Kidney (tissue), 14 donors: Measurements from ENCODE around the gene PRM2. TPM values are rescaled to one million over a fixed set of nuclear protein-coding genes. Genes with fewer than 3 reads are reported as not detected.

Experiments
- DNase-seq, 5 donors: peaks; one replicate each; pipeline ENCODE4 v3.0.0-alpha.2; 2013 to 2020
- FAIRE-seq: peaks from 2 replicates; lab custom pipeline; 2012; peaks lifted over from hg19 to GRCh38; lab: Jason Lieb, UNC
- H3K27ac ChIP-seq, 2 donors: one replicate each; pipeline ENCODE4 v1.7.0; 2013; ENCODE audit warnings: low read depth in 2 of 2, low read length in 2 of 2, inconsistent platforms in 1 of 2
- H3K27me3 ChIP-seq: one replicate; pipeline ENCODE4 v1.7.1; 2013; ENCODE audit warnings: low read length, inconsistent platforms; ENCODE audit not compliant: control insufficient read depth, insufficient read depth
- H3K36me3 ChIP-seq, 3 donors: one replicate each; pipeline versions ENCODE4 v1.7.0 to v1.7.1; 2013; ENCODE audit warnings: low read length in 3 of 3, control low read depth in 1 of 3, inconsistent platforms in 1 of 3; ENCODE audit not compliant: insufficient read depth in 3 of 3, control insufficient read depth in 2 of 3
- H3K4me1 ChIP-seq, 3 donors: one replicate each; pipeline versions ENCODE4 v1.7.0 to v1.7.1; 2013; ENCODE audit warnings: low read length in 3 of 3, inconsistent platforms in 1 of 3, low read depth in 1 of 3; ENCODE audit not compliant: control insufficient read depth in 2 of 3, insufficient read depth in 2 of 3
- H3K4me3 ChIP-seq, 3 donors: one replicate each; pipeline versions ENCODE4 v1.7.0 to v1.8.1; 2013; ENCODE audit warnings: low read length in 3 of 3, control low read depth in 1 of 3, inconsistent platforms in 1 of 3
- H3K9ac ChIP-seq, 3 donors: one replicate each; pipeline versions ENCODE4 v1.7.0 to v1.7.1; 2013; ENCODE audit warnings: low read length in 3 of 3, control low read depth in 1 of 3, inconsistent platforms in 1 of 3
- H3K9me3 ChIP-seq, 3 donors: one replicate each; pipeline versions ENCODE4 v1.7.0 to v1.7.1; 2013; ENCODE audit warnings: low read length in 3 of 3, control low read depth in 1 of 3, inconsistent platforms in 1 of 3; ENCODE audit not compliant: control insufficient read depth in 2 of 3, insufficient read depth in 1 of 3
- intact Hi-C: fragments of 100-400 bp; cut with DNase I; formaldehyde crosslinking; loops from one replicate; pipeline ENCODE4 v1.11.1; 2022
- polyA plus RNA-seq: library from polyadenylated mRNA; stranded (reverse); fragments of 350-450 nt; fragmentation: Illumina TruSeq; extraction: RNeasy Lipid Tissue Mini Kit (QIAGEN cat#74804); gene quantifications from one replicate; pipeline ENCODE4 v1.2.3, GENCODE V29; 2014; ENCODE audit warnings: low read depth, low replicate concordance; ENCODE audit not compliant: insufficient read depth
- total RNA-seq: library from RNA; stranded (reverse); fragmentation: NEBNext Ultra II Directional; extraction: Animal tissue kit (Norgen Biotek cat#: 25700); gene quantifications from one replicate; pipeline ENCODE4 v1.2.1, GENCODE V29; 2021
- TF ChIP-seq, protein P1 (sequence below): IDR thresholded peaks from 3 replicates; pipeline ENCODE4 v1.5.1; 2012; ENCODE audit warnings: mild to moderate bottlenecking, moderate library complexity, borderline replicate concordance; ENCODE audit not compliant: insufficient read depth; ENCODE audit errors: extremely low read depth
- donor health status: control.
- donor health status: control.
- donor health status: control.
- donor health status: control.
- donor health status: control.
- donor health status: DM: yes; HTN: yes; CAD: no.
- donor health status: Normal renal cell carcinoma (clear cell type).

PRM2 gene
- total and polyA plus RNA-seq, 2 donors from 2014 or later: not detected

DNA sequence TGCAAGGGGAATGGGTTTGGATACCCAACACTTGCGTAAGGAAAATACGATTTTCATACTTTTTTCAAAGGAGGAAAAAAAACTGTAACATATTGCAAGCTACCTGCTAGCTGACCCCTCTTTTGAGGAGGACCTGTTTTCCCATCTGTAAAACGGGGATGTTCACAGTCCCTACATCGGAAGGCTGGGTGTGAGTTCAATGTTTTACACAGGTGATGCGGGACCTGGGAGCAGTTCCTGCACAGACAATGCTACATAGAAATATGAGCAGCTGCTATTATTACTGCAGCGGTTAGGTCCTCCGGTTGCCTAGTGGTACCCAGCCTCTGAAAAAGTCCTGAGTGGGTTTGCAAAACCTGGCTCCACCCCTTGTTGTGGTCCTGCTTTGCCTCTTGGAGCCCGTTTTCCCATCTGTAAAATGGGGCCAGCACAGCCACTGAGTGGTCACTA, 23.8 kb downstream of the PRM2 start:
- H3K27ac ChIP-seq: no peak overlapping the region

DNA sequence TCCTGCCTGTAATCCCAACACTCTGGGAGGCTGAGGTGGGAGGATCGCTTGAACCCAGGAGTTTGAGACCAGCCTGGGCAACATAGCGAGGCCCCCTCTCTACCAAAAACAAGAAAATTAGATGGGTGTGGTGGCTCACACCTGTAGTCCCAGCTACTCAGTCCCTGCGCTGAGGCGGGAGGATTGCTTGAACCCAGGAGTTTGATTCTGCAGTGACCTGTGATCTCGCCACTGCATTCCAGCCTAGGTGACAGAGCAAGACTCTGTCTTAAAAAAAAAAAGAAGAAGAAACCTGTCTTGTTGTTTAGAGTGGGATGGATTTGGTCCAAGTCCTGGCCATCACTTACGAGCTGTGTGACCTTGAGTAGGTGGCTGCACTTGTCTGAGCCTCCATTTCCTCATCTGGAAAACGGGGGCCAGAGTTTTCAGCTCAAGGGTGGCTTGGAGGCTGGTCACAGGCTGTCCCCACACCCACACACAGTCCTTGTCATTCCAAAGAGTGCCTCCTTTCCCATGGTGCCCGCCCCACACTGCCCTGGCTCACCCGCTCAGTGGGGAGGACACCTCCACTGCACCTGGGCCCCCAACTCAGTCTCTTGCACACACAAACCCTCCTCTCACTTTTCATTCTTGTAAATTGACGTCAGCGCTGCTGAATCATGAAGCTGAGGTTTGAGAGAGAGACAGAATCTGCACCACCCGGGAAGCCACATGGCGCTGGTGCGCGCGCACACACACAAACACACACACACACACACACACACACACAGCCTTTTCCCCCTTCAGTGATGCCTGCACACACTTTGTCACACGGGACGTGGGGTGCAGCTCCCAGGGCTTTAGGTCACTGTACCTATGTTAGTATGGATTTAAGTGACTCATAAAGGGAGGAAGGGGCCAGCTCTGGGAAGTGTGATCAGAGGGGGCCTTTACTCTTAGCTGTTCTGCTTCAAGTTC, 24.5 kb downstream of the PRM2 start:
- Histone ChIP-seq H3K4me3 (no peak overlapping the region), H3K27me3 (no peaks in the 10 kb centered on the region), H3K4me1 (peaks cover 0 to 13% (median under 1%) of the 10 kb centered on the region in 3 donors), H3K9ac (no peak overlapping the region), H3K9me3 (no peaks in the 10 kb centered on the region), H3K36me3 (no peaks in the 10 kb centered on the region), H3K27ac (no peak overlapping the region)
- intact Hi-C loops: no loop called here
- FAIRE-seq (no peak), DNase-seq (no peak)
- TF ChIP-seq, protein P1, sequence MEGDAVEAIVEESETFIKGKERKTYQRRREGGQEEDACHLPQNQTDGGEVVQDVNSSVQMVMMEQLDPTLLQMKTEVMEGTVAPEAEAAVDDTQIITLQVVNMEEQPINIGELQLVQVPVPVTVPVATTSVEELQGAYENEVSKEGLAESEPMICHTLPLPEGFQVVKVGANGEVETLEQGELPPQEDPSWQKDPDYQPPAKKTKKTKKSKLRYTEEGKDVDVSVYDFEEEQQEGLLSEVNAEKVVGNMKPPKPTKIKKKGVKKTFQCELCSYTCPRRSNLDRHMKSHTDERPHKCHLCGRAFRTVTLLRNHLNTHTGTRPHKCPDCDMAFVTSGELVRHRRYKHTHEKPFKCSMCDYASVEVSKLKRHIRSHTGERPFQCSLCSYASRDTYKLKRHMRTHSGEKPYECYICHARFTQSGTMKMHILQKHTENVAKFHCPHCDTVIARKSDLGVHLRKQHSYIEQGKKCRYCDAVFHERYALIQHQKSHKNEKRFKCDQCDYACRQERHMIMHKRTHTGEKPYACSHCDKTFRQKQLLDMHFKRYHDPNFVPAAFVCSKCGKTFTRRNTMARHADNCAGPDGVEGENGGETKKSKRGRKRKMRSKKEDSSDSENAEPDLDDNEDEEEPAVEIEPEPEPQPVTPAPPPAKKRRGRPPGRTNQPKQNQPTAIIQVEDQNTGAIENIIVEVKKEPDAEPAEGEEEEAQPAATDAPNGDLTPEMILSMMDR: no peak

More for the DNA sequence above, 23.8 kb downstream of the PRM2 start:
- Histone ChIP-seq H3K9ac (no peak overlapping the region), H3K36me3 (no peaks in the 10 kb centered on the region), H3K9me3 (no peaks in the 10 kb centered on the region), H3K4me1 (peaks cover 0 to 18% (median 4%) of the 10 kb centered on the region in 3 donors), H3K27me3 (no peaks in the 10 kb centered on the region), H3K4me3 (no peak overlapping the region)
- TF ChIP-seq, protein P1: no peak
- FAIRE-seq: no peak
- intact Hi-C loops: no loop called here
- DNase-seq: no peak

DNA sequence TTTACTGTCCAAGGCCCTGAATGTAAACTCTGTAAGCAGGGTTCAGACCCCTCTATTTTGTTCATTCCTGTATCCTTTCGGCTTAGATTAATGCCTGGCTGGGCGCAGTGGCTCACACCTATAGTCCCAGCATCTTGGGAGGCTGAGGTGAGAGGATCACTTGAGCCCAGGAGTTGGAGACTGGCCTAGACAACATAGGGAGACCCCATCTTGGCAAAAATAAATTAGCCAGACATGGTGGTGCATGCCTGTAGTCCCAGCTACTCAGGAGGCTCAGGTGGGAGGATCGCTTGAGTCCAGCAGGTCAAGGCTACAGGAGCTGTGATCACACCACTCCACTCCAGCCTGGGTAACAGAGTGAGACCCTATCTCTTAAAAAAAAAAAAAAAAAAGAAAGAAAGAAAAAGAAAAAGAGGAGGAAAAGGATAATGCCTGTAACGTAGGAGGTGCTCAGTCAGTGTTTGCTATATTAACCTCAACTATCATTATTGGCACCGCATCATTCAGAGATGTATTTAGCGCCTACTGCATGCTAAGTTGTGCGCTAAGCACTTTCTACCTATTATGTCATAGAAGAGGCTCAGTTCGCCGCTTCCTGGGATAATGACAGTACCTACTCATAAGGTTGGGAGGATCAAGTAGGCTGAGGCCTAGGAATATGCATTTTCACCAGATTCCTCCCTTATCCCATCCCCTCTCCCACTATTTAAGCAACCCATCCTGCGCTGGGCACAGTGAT, 25.3 kb downstream of the PRM2 start:
- H3K4me3 ChIP-seq: no peak overlapping the region
- no peaks in the 10 kb centered on the region for H3K27me3 ChIP-seq
- H3K9ac ChIP-seq: no peak overlapping the region
- FAIRE-seq: no peak
- H3K4me1 ChIP-seq: peaks cover 0 to 12% (median 0%) of the 10 kb centered on the region in 3 donors
- intact Hi-C loops: no loop called here
- H3K36me3 ChIP-seq: no peaks in the 10 kb centered on the region
- no peaks in the 10 kb centered on the region for H3K9me3 ChIP-seq
- TF ChIP-seq, protein P1: no peak
- DNase-seq: no peak
- H3K27ac ChIP-seq: no peak overlapping the region
